NOMO-1 treated with DMSO at 0.1 percent for 48 hours (cell line): ENCODE results near the gene CLDN19.
A peak's percentile ranks its signal among the peaks of the same experiment; 100 is the strongest.
"Not testable (repeated sequence)": the region's sequence is repeated elsewhere in the genome, so short reads cannot be mapped to it uniquely, and the experiment has no call there.

Experiments
- DNase-seq: peaks from one replicate; lab custom pipeline; 2025; ENCODE audit not compliant: unreplicated experiment; lab: John Stamatoyannopoulos, UW

CLDN19 gene

GRCh38 chr1:42761567-42761966, 21.5 kb upstream of the CLDN19 start:
- DNase-seq = no peak

DNA sequence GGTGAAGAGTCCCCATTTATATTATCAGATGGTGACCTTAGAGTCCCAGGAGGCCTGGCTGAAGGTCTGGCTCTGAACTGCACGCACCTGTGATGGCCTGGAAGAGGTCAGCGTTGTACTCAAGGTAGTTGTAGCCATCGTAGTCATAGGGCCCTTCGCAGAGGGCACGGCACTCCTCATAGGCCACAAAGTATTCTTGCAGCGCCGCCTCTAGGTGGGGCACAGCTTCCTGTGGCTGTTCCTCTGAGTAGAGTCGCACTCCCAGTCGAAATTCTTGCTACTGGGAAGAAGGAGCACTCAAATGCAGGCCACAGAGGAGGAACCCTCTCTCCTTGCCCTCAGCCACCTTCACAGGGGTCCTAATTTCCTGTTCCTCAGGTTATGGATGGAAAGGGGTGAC, 19.1 kb upstream of the CLDN19 start:
- no peak for DNase-seq

DNA sequence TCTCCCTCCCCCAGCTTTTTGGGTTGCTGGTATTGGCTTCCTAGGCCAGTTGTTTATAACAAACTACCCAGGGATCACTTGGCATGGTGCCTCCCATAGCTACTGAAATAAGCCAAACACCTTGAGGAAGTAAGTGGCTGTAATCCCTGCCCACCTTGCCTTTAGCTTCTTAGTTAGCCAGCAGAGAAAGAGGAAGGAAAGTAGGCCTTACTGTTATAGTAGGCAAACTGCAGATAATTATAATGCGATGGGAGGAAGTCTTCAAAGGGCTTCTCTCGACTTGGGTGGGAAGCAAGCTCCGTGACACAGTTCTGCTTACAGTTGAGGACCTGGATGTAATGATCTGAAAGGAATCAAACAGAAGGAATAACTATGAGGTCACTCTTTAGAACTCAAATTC, 18.6 kb upstream of the CLDN19 start:
- DNase-seq = peak; percentile 77

- DNase-seq = no peak
Observed at GRCh38 chr1:42757892-42758275, 17.8 kb upstream of the CLDN19 start.

- peak; percentile 73 for DNase-seq
Observed at GRCh38 chr1:42756956-42757891, 17.2 kb upstream of the CLDN19 start.

DNA sequence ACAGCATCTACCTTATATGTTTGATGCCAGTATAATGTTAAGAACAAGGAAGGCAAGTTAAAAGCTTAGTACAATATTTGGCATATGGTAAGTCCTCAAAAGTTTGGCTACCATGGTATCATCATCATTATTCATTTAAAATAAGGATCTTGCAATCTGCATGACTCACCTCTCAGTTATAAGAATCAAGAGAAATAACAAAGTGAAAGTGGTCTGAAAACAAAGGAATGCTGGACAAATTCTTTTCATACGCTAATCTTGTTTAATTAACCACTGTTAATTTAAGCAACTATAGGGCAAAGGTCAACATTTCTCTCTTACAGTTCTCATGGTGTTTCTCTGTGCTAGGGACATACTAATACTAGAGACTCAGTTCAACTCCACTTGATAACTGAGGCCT, 13.0 kb upstream of the CLDN19 start:
- no peak for DNase-seq

- DNase-seq = no peak
Observed at GRCh38 chr1:42752284-42752683, 12.2 kb upstream of the CLDN19 start.

- DNase-seq = not testable (repeated sequence)
Observed at GRCh38 chr1:42751511-42752070, 11.6 kb upstream of the CLDN19 start.

- no peak for DNase-seq
Observed at GRCh38 chr1:42750041-42750440, 10.0 kb upstream of the CLDN19 start.

DNA sequence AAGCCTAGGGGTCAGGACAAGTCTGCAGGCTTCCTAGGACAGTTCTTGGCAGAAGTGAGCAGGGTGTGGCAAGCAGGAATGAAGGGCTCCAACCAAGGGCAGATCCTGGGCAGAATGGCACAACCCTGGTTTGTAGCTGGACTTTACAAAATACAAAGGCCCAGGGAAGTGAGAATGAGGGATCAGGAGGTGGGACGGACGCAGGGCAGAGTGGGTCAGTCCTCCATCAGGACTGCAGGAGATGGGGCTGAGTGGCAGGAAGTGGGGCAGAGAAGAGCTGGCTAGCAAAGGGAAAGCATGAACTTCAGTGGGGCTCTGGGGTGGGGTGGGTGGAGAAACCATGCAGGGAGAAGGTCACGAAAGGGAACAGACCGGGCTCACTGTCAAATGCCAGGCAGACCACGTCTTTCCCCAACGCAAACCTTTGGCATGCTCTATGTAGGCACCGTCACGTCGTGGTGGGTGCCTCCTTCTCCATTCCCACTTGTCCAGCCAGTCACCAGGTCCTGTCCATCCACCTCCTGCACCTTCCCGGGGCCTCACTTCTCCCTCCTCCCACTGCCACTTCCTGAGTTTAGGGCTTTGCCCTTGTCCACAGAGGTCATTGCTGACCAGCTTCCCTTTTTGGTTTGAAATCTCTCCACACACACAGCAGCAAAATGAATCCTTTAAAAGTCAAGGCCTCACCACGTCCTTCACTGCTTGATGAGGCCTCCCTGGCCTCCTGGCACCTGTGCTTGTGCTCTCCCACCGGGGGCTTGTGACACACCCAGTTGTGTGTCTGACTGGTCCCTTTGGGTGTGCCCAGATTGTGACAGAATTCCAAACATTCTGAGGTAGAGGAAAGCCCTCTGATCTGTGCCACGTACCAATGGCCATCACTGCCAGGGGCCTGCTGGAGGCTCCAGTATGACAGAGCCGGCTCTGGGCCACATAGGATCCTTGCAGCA, 8.7 kb upstream of the CLDN19 start:
- DNase-seq = peak; percentile 26

GRCh38 chr1:42748021-42748420, 8.0 kb upstream of the CLDN19 start:
- no peak for DNase-seq

DNA sequence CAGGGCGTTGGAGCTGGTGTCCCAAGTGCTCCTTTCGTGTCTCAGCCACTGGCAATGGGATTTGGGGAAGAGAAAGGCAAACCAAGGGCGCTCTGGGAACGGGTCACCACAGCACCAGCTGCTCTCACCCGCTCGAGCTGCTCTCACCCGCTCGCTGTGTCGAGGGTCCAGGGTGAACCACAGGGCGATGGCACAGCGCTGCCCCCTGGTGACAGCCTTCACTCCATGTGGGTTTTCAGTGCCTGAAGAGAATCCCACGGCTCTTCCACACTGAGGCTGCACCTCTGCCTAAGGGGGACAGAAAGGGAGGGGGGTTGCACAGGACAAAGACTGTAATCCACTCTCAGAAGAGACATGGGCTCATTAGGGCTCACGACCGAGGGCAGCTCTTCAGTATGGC, 7.1 kb upstream of the CLDN19 start:
- no peak for DNase-seq

DNA sequence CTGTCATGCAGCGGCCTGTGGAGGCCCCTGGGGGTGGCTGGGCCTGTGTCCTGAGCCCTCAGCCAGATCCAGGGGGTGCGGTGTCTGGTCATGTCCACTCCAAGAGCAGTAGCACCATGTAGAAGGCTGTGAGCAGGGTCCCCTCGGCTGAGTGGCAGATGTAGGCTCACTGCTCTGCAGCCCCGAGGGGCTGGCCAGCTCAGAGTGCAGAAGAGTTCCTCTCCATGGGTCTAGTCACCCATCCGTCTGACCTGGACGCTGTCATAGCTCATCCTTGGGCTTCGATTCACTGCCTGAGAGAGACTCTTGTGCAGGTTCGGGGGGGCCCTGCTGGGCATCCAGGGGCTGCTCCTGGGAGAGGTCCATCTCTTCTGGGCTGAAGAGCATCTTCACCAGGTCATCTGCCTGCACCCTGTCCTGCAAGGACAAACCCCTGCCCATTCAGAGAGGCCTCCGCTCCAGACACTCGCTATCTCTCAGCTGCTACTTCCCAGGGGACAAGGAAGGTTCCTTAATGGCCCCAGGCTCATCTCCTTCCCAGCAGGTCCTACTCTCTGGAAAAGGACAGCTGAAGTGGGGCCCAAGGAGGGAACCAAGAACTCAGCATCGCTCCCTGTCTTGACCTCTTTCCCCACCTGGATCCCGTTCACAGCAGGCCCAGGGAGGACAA, 6.5 kb upstream of the CLDN19 start:
- DNase-seq = no peak

- no peak for DNase-seq
Observed at GRCh38 chr1:42745851-42746250, 5.8 kb upstream of the CLDN19 start.

DNA sequence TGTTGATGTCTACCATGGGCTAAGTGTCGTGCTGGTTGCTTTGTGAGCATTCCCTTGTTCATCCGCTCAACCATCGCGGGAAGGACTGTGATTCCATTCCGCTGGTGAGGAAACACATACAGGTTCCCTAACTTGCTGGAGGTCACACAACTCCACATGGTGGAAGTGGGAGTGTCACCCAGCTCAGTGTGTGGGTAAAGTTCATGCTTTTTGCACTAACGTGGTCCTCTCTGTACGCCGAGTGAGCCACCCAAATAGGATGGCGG, 4.0 kb upstream of the CLDN19 start:
- DNase-seq = no peak

DNA sequence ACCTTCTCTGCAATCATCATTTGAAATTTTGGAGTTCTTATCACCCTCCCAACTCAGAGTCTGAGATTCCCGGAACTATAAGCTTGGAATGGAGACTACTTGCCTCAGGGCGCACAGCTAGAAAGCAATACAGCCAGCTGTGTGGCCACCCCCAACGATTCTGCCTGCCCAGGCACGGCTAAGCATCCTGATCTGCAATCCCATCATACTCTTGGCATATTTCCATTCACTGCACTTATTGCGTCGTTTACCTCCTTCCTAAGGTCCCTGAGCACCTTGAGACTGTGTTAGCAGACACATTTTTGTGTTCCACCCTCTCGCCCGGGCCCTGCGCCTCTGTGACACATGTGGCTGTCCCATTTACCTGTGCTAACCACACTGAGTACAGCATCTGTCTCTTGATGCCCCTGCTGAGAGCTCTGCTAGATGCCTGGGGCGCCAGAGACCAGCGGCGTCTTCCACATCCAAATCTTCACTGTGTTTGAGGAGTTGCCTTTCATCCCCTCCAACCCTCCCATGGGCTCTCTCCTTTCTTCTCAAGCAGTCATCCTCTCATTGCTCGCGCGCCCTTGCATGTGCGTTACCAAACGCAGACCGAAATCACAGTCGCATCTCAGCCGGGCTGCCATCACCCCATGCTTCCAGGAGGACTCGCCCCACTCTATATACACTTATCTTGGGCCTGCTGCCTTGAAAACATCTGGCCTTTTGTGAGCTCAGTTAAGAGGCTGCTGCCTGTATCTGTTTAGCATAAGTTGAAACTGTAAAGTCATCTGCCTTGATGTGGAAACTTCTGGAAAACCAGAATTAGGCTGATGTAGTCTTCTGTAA, 3.5 kb upstream of the CLDN19 start:
- DNase-seq = no peak

- no peak for DNase-seq
Observed at GRCh38 chr1:42742617-42743316, 2.7 kb upstream of the CLDN19 start.

DNA sequence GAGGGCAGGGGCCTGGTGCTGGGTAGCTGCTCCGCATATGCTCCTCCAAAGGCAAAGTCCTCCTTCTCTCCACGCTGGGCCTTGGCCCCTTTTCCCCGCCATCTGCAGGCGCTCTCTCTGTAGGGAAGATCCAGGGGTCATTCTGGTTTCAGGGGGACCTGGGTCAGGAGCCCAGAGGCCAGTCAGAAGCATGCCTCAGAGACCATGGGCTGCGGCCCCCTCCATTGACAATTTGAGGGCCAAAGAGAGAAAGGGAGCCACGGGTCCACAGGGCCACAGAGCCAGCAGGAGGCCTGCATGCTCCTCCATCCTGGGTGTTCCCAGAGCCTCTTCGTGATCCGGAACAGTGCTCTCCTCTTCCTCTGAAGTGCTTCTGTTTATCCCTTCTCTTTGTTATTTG, 2.1 kb upstream of the CLDN19 start:
- DNase-seq = no peak

DNA sequence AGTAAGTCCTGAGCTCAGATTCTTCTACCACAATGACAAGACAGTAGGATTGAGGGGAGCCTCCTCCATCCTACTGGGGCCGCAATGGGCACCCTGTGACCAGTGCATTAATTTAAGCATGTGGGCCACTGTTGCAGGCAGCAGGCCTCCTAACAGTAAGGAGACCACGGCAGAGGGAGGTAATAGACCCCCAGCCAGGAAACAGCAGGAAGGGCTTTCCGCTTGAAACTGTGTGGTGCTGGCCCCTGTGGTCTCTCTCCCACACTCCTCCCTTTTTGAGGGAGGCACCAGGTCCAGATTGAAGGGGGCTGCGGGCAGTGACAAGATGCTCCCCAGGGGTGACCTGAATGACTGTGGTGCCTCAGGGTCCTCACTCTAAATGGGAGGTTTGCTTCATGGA, 1.7 kb upstream of the CLDN19 start:
- no peak for DNase-seq
